Fibroblast of lung (primary cell): ENCODE results near the gene CATSPER4. TPM values are rescaled to one million over a fixed set of nuclear protein-coding genes. Genes with fewer than 3 reads are reported as not detected.
A peak's percentile ranks its signal among the peaks of the same experiment; 100 is the strongest.

Experiments used
- DNase-seq, 2 donors: peaks; one replicate each; pipeline versions ENCODE4 v3.0.0 to v3.0.0-alpha.2; 2010; ENCODE audit warnings: low read depth in 2 of 2
- H2AFZ ChIP-seq: 2 replicates; pipeline ENCODE4 v1.5.1; 2012; ENCODE audit warnings: low read length, control low read depth, inconsistent platforms
- H3K27ac ChIP-seq: 2 replicates; pipeline ENCODE4 v1.5.1; 2011; ENCODE audit warnings: low read length, control low read depth; ENCODE audit not compliant: insufficient read depth
- H3K27me3 ChIP-seq: 2 replicates; pipeline ENCODE4 v1.5.1; 2011; ENCODE audit warnings: mild to moderate bottlenecking, low read length; ENCODE audit not compliant: control insufficient read depth, insufficient read depth
- H3K36me3 ChIP-seq: 2 replicates; pipeline ENCODE4 v1.5.1; 2011; ENCODE audit warnings: low read length; ENCODE audit not compliant: control insufficient read depth, insufficient read depth
- H3K4me1 ChIP-seq: 2 replicates; pipeline ENCODE4 v1.5.1; 2011; ENCODE audit warnings: low read length; ENCODE audit not compliant: control insufficient read depth, insufficient read depth; ENCODE audit errors: extremely low read depth
- H3K4me2 ChIP-seq: 2 replicates; pipeline ENCODE4 v1.5.1; 2011; ENCODE audit warnings: low read length, control low read depth; ENCODE audit not compliant: insufficient read depth; ENCODE audit errors: extremely low read depth
- H3K4me3 ChIP-seq, 4 experiments: fragments of 200-600 bp in 1 of 4; sonication (generic) in 1 of 4; replicated peaks in 1 of 4; 2 replicates each; pipeline ENCODE4 v1.5.1; 2011 to 2016; ENCODE audit warnings: low read length in 4 of 4, low read depth in 3 of 4, mild to moderate bottlenecking in 3 of 4, control low read depth in 2 of 4, inconsistent platforms in 1 of 4, mixed read lengths in 1 of 4; ENCODE audit not compliant: insufficient read depth in 1 of 4; ENCODE audit errors: control extremely low read depth in 1 of 4
- H3K79me2 ChIP-seq: 2 replicates; pipeline ENCODE4 v1.5.1; 2012; ENCODE audit warnings: mild to moderate bottlenecking, low read length, inconsistent platforms; ENCODE audit not compliant: control insufficient read depth, insufficient read depth
- H3K9ac ChIP-seq: 2 replicates; pipeline ENCODE4 v1.5.1; 2011; ENCODE audit warnings: mild to moderate bottlenecking, low read length, control low read depth; ENCODE audit not compliant: insufficient read depth
- H3K9me3 ChIP-seq: 2 replicates; pipeline ENCODE4 v1.5.1; 2012; ENCODE audit warnings: low read depth, low read length; ENCODE audit not compliant: control insufficient read depth, insufficient read depth
- H4K20me1 ChIP-seq: 2 replicates; pipeline ENCODE4 v1.5.1; 2011; ENCODE audit warnings: low read length; ENCODE audit not compliant: control insufficient read depth, insufficient read depth; ENCODE audit errors: extremely low read depth
- CTCF ChIP-seq, 2 donors: IDR thresholded peaks in 1 of 2; conservative IDR thresholded peaks in 1 of 2; 1 replicate in 1 of 2; 2 replicates in 1 of 2; pipeline ENCODE4 v1.5.1; 2011 to 2012; ENCODE audit warnings: low read length in 2 of 2, control low read depth in 1 of 2, inconsistent platforms in 1 of 2, low read depth in 1 of 2, mild to moderate bottlenecking in 1 of 2
- EZH2 ChIP-seq: IDR thresholded peaks from 2 replicates; pipeline ENCODE4 v1.5.1; 2012; ENCODE audit warnings: low read length, control low read depth, mild to moderate bottlenecking; ENCODE audit errors: missing control alignments
- polyA minus RNA-seq: library from RNA; depleted of rRNA, polyadenylated mRNA; stranded (reverse); fragments of >200 nt; gene quantifications from 2 replicates; pipeline ENCODE4 v1.2.3, GENCODE V29; 2011; ENCODE audit warnings: low replicate concordance
- polyA plus RNA-seq, 2 donors: library from polyadenylated mRNA; depleted of rRNA in 1 of 2; stranded (reverse) in 1 of 2; unstranded in 1 of 2; fragments of >200 nt; gene quantifications; 2 replicates each; pipeline ENCODE4 v1.2.1, GENCODE V29; 2011 to 2012; ENCODE audit warnings: missing spikeins in 1 of 2
- total RNA-seq: library from RNA; depleted of rRNA; stranded (reverse); fragments of >200 nt; gene quantifications from 2 replicates; pipeline ENCODE4 v1.2.1, GENCODE V29; 2014

CATSPER4 gene
- not detected in 2 replicates for total RNA-seq
- not detected in 2 replicates for polyA plus RNA-seq
- not detected in 2 replicates for polyA plus RNA-seq (2012)
- polyA minus RNA-seq, result not detected in 2 replicates

GRCh38 chr1:26190373-26190987 lies at the start of gene CATSPER4:
Gene CATSPER4 (plus strand): TSS chr1:26190602. CDS start chr1:26190628, 26 bp downstream.
- no peaks in the 10 kb centered on the region for H3K9me3 ChIP-seq
- H4K20me1 ChIP-seq, result no peaks in the 10 kb centered on the region
- H3K9ac ChIP-seq, result no peak within 1 kb of the TSS
- no peak within 1 kb of the TSS for H3K4me3 ChIP-seq
- peaks cover 12% of the 10 kb centered on the region for H3K27me3 ChIP-seq
- no peak within 1 kb of the TSS for H2AFZ ChIP-seq
- H3K4me2 ChIP-seq, result no peak within 1 kb of the TSS
- H3K36me3 ChIP-seq, result no peaks in the 10 kb centered on the region
- no peaks in the 10 kb centered on the region for H3K4me1 ChIP-seq
- no peak for TF ChIP-seq EZH2
- peak in 1 of 2 donors; percentile 8 for TF ChIP-seq CTCF (conservative IDR thresholded peaks at IDR 0.05 in 1 of 2, IDR thresholded peaks at IDR 0.05 in 1 of 2; ENCODE audit: low read depth in 1 of 2, low read length in 2 of 2)
- no peaks in the 10 kb centered on the region for H3K79me2 ChIP-seq
- DNase-seq, result peak in 1 of 2 donors; percentile 10
- H3K27ac ChIP-seq, result no peak within 1 kb of the TSS

- no peak overlapping the region for H3K9ac ChIP-seq
- DNase-seq, result no peak
- H3K27me3 ChIP-seq, result no peaks in the 10 kb centered on the region
- no peak overlapping the region for H3K4me2 ChIP-seq
- TF ChIP-seq CTCF (conservative IDR thresholded peaks at IDR 0.05 in 1 of 2, IDR thresholded peaks at IDR 0.05 in 1 of 2; ENCODE audit: low read depth in 1 of 2, low read length in 2 of 2) (no peak), EZH2 (no peak)
- H2AFZ ChIP-seq, result no peak overlapping the region
- H3K27ac ChIP-seq, result no peak overlapping the region
- H3K9me3 ChIP-seq, result no peaks in the 10 kb centered on the region
- no peaks in the 10 kb centered on the region for H3K4me1 ChIP-seq
- H4K20me1 ChIP-seq, result no peaks in the 10 kb centered on the region
- no peaks in the 10 kb centered on the region for H3K79me2 ChIP-seq
- no peaks in the 10 kb centered on the region for H3K36me3 ChIP-seq
- H3K4me3 ChIP-seq, result no peak overlapping the region
Observed at GRCh38 chr1:26142159-26142558, 48.2 kb upstream of the CATSPER4 start.

- H3K4me1 ChIP-seq, result no peaks in the 10 kb centered on the region
- no peaks in the 10 kb centered on the region for H3K9me3 ChIP-seq
- H3K27ac ChIP-seq, result no peak overlapping the region
- peak; percentile 70 to 73 for TF ChIP-seq CTCF (conservative IDR thresholded peaks at IDR 0.05 in 1 of 2, IDR thresholded peaks at IDR 0.05 in 1 of 2; ENCODE audit: low read depth in 1 of 2, low read length in 2 of 2)
- TF ChIP-seq EZH2, result no peak
- no peak overlapping the region for H3K4me3 ChIP-seq
- peaks cover 12% of the 10 kb centered on the region for H3K27me3 ChIP-seq
- H3K36me3 ChIP-seq, result no peaks in the 10 kb centered on the region
- DNase-seq, result peak; percentile 70 to 85
- H3K4me2 ChIP-seq, result no peak overlapping the region
- no peaks in the 10 kb centered on the region for H4K20me1 ChIP-seq
- H3K79me2 ChIP-seq, result no peaks in the 10 kb centered on the region
- no peak overlapping the region for H2AFZ ChIP-seq
- no peak overlapping the region for H3K9ac ChIP-seq
Observed at GRCh38 chr1:26145041-26145959, 45.1 kb upstream of the CATSPER4 start.
